DOHH2 (cell line): ENCODE data around the gene ITGA2.

Experiments used
- EZH2phosphoT487 ChIP-seq: fragments of 200-600 bp; sonication (generic); IDR thresholded peaks from 2 replicates; pipeline ENCODE4 v1.6.1; 2017; ENCODE audit warnings: borderline replicate concordance, mild to moderate bottlenecking, antibody characterized with exemption, low read length, moderate library complexity, mixed read lengths
- TF ChIP-seq, protein P1 (sequence below): fragments of 200-600 bp; sonication (generic); IDR thresholded peaks from one replicate; pipeline ENCODE4 v1.5.1; 2014; ENCODE audit warnings: antibody characterized with exemption, mild to moderate bottlenecking, low read depth, low read length; ENCODE audit not compliant: poor library complexity, severe bottlenecking

DNA sequence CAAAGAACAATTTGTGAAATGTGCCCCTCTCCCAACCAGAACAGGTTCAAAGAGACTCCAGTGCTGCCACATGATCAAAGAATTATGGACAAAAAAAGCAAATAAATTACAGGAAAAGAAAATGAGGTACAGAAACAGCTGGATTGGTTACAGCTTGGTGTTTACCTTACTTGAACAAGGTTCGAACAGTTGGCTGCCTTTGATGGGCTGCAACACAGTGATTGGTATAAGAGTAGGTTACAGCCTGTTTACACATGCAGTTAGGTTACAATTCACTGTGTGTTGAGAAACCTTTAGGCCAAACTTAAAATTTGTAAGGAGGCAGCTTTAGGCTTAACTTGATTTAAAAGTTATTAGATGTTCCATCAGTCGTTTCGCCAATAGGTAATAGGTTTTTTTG lies 123.8 kb downstream of the ITGA2 start:
- TF ChIP-seq, protein P1, sequence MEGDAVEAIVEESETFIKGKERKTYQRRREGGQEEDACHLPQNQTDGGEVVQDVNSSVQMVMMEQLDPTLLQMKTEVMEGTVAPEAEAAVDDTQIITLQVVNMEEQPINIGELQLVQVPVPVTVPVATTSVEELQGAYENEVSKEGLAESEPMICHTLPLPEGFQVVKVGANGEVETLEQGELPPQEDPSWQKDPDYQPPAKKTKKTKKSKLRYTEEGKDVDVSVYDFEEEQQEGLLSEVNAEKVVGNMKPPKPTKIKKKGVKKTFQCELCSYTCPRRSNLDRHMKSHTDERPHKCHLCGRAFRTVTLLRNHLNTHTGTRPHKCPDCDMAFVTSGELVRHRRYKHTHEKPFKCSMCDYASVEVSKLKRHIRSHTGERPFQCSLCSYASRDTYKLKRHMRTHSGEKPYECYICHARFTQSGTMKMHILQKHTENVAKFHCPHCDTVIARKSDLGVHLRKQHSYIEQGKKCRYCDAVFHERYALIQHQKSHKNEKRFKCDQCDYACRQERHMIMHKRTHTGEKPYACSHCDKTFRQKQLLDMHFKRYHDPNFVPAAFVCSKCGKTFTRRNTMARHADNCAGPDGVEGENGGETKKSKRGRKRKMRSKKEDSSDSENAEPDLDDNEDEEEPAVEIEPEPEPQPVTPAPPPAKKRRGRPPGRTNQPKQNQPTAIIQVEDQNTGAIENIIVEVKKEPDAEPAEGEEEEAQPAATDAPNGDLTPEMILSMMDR = no peak
- TF ChIP-seq EZH2phosphoT487 = no peak
